Measurements from ENCODE around the gene CCND1.

The CCND1 gene

GRCh38 chr11:69634590-69634989, 6.4 kb upstream of the CCND1 start:
- TF ChIP-seq TEAD4 (IDR thresholded peaks at IDR 0.05) (peak; percentile 9; the same call in 1 of the 2 replicates), FOXM1 (IDR thresholded peaks at IDR 0.05; ENCODE audit: borderline replicate concordance, low read depth) (no peak), ZBTB7A (IDR thresholded peaks at IDR 0.05; ENCODE audit: low read depth) (no peak), USF1 (IDR thresholded peaks at IDR 0.05) (peak; percentile 56), TCF12 (IDR thresholded peaks at IDR 0.05; ENCODE audit: low read depth) (0 out of 2 replicates have a peak, but pooled peaks have one; percentile 27), REST (IDR thresholded peaks at IDR 0.05; ENCODE audit: low read depth) (no peak), YY1 (IDR thresholded peaks at IDR 0.05; ENCODE audit: low read depth) (no peak), TAF1 (IDR thresholded peaks at IDR 0.05; ENCODE audit: low read depth) (no peak), NFIC (IDR thresholded peaks at IDR 0.05) (peak; percentile 75), CEBPB (IDR thresholded peaks at IDR 0.05) (peak; percentile 78), MAX (IDR thresholded peaks at IDR 0.05) (peak; percentile 92), EP300 (IDR thresholded peaks at IDR 0.05; ENCODE audit: borderline replicate concordance) (peak; percentile 58; the same call in 1 of the 2 replicates)

- TF ChIP-seq TEAD4 (IDR thresholded peaks at IDR 0.05): no peak
These were observed 5.8 kb upstream of the CCND1 start for GRCh38 chr11:69635195-69635594.

- TF ChIP-seq ZBTB7A (IDR thresholded peaks at IDR 0.05; ENCODE audit: low read depth) (no peak), MAX (IDR thresholded peaks at IDR 0.05) (no peak), FOXM1 (IDR thresholded peaks at IDR 0.05; ENCODE audit: borderline replicate concordance, low read depth) (no peak), REST (IDR thresholded peaks at IDR 0.05; ENCODE audit: low read depth) (no peak), TCF12 (IDR thresholded peaks at IDR 0.05; ENCODE audit: low read depth) (no peak), RAD21 (IDR thresholded peaks at IDR 0.05; ENCODE audit: low read depth) (no peak), TEAD4 (IDR thresholded peaks at IDR 0.05) (no peak), NFIC (IDR thresholded peaks at IDR 0.05) (no peak), CEBPB (IDR thresholded peaks at IDR 0.05) (no peak), TAF1 (IDR thresholded peaks at IDR 0.05; ENCODE audit: low read depth) (no peak), EP300 (IDR thresholded peaks at IDR 0.05; ENCODE audit: borderline replicate concordance) (no peak), USF1 (IDR thresholded peaks at IDR 0.05) (no peak), EGR1 (IDR thresholded peaks at IDR 0.05) (no peak), YY1 (IDR thresholded peaks at IDR 0.05; ENCODE audit: low read depth) (no peak), CREB1 (IDR thresholded peaks at IDR 0.05; ENCODE audit: low read depth) (no peak)
These were observed 5.0 kb upstream of the CCND1 start for GRCh38 chr11:69635804-69636511.

- no peak for TF ChIP-seq CEBPB (IDR thresholded peaks at IDR 0.05)
- TF ChIP-seq CREB1 (IDR thresholded peaks at IDR 0.05; ENCODE audit: low read depth): no peak
- no peak for TF ChIP-seq TAF1 (IDR thresholded peaks at IDR 0.05; ENCODE audit: low read depth)
- no peak; the same call in none of the 2 replicates for TF ChIP-seq ZBTB7A (IDR thresholded peaks at IDR 0.05; ENCODE audit: low read depth)
- TF ChIP-seq EGR1 (IDR thresholded peaks at IDR 0.05): no peak
- peak; percentile 94 for TF ChIP-seq TEAD4 (IDR thresholded peaks at IDR 0.05)
- peak; percentile 84 for TF ChIP-seq USF1 (IDR thresholded peaks at IDR 0.05)
- no peak for TF ChIP-seq FOXM1 (IDR thresholded peaks at IDR 0.05; ENCODE audit: borderline replicate concordance, low read depth)
- TF ChIP-seq MAX (IDR thresholded peaks at IDR 0.05): peak; percentile 98
- peak; percentile 24; the same call in 1 of the 2 replicates for TF ChIP-seq TCF12 (IDR thresholded peaks at IDR 0.05; ENCODE audit: low read depth)
- no peak for TF ChIP-seq NFIC (IDR thresholded peaks at IDR 0.05)
- TF ChIP-seq RAD21 (IDR thresholded peaks at IDR 0.05; ENCODE audit: low read depth): no peak
- TF ChIP-seq REST (IDR thresholded peaks at IDR 0.05; ENCODE audit: low read depth): no peak
- TF ChIP-seq EP300 (IDR thresholded peaks at IDR 0.05; ENCODE audit: borderline replicate concordance): no peak
- peak; percentile 34; the same call in 1 of the 2 replicates for TF ChIP-seq YY1 (IDR thresholded peaks at IDR 0.05; ENCODE audit: low read depth)
These were observed 4.3 kb upstream of the CCND1 start for GRCh38 chr11:69636512-69637197.

Data from Ishikawa (cell line).